ENCODE results near the gene DNAJB7.
"Not testable (repeated sequence)": the region's sequence is repeated elsewhere in the genome, so short reads cannot be mapped to it uniquely, and the experiment has no call there.

DNAJB7 gene

DNA sequence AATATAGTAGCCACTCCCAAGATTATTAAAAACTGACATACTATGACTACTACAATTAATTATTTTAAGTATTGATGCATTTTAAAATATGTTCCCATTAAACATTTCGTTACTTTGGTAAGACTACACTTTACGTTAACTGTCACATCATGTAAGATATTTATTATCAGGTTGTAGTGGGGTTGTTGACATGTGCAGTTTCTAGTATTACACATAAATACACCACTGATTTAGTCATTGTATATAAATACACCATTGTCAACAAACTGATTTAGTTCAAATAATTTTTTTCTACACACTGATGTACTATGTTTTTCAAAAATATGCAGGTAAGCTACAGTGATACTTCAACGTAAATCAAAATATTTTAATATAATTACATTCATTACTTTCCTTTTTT is 17.0 kb downstream of the DNAJB7 start:
- no peak for DNase-seq (ENCODE audit: low spot score)

DNA sequence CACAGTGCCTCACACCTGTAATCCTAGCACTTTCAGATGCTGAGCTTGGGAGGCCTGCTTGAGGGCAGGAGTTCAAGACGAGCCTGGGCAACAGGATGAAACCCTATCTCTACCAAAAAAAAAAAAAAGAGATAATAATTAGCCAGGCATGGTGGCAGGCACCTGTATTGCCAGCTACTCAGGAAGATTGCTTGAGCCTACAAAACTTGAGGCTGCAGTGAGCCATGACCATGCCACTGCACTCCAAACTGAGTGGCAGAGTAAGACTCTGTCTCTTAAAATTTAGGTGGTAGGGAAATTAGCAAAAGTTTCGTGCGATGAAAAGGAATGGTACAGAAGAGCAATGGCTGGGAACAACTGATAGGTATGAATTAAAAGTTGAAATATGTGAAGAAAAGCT is 23.4 kb downstream of the DNAJB7 start:
- no peak for DNase-seq (ENCODE audit: low spot score)

DNA sequence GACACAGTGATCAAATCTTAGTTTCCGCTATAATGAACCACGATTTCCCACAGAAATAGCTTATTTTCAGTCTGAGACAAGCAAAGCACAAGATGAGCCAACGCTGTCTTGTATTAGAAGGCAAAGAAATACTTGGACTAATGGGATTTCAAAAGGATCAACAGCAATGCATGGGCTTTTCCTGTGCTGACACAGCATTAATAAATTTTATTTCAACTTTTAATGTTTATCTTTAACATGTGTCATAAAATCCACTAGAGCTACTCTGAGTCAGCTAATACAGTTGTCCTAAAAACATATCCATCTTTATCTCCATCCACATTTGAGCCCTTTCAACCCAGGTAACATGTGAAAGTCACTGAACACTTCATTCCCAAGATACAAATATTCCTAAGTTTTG is 27.3 kb downstream of the DNAJB7 start:
- no peak for DNase-seq (ENCODE audit: low spot score)

DNA sequence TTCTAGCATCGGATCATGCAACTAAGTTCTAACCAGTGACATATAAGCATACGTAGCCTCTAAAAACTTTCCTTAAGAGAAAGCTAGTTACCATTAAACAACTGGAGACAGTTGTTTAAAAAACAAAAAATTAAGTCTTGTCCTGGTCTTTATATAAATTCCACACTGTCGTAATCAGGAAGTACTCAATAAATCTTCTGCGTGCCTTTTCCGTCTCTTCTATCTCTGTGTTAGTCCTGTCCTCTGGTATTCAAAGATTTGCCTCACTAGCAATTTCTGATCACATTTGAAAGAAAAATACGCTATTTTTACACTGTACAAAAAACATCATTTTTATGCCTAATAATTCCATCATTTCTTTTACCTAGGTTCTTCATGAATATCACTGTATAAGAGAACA is 32.8 kb downstream of the DNAJB7 start:
- no peak for DNase-seq (ENCODE audit: low spot score)

DNA sequence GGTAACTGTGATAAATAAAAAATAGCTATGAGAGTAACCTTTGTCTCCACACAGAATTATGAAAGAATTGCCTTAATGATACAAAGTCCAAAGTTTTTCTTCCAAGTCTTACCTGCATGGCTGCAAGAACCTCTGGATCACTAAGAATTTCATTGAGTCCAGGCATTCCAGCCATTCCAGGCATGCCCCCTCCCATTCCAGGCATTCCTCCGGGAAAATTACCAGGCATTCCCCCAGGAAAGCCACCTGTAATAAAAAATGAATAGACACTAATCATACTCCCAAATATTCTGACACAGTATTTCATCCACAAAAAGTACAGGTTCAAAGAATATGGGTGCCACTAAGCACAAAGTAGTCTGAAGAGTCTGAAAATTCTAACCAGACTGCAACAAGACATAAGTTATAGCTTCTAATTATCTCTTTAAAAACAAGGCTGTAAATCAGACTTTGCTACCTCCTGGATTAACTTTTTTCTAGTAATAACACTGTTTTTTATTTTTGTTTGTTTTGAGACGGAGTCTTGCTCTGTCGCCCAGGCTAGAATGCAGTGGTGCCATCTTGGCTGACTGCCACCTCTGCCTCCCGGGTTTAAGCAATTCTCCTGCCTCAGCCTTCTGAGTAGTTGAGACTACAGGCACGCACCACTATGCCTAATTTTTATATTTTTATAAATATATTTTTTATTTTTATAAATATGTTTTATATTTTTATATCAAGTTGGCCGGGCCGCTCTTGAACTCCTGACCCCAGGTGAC is 34.8 kb downstream of the DNAJB7 start:
- DNase-seq (ENCODE audit: low spot score) = no peak

DNA sequence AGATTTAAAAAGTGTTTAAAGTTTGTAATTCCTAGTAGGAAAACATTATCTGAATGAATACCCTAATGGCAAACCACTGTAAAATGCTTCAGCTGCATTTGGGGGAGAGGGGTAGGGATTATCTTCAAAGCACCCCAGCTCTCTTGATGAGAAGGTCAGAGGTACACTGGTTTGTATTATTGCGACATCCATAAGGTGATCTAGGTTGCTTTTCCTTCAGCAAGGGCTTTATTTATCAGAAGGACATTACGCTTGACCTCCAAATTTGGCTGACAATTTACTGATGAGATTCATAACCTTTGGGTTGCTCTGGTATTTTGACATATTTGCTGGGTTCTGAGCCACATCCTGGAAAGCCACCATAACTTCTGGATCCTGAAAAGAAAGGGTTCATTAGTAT is 35.6 kb downstream of the DNAJB7 start:
- not testable (repeated sequence) for DNase-seq (ENCODE audit: low spot score)

DNA sequence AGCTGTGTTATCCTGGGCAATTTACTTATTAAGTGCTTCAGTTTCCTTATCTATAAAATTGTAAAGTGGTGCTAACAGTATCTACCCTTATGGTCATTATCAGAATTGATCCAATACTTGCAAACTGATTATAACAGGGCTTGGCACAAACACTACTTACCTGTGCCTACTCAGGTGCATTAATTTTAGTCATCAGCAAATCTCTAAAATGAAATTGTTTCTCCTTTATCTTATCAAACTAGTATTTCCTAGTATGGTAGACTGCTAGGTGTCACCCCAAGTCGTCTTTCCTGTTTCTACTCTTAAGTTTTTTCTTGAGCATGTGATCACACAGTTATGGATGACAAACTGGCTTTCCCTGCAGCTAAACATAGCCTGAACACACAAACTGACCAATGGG is 38.5 kb downstream of the DNAJB7 start:
- DNase-seq (ENCODE audit: low spot score) = no peak

DNA sequence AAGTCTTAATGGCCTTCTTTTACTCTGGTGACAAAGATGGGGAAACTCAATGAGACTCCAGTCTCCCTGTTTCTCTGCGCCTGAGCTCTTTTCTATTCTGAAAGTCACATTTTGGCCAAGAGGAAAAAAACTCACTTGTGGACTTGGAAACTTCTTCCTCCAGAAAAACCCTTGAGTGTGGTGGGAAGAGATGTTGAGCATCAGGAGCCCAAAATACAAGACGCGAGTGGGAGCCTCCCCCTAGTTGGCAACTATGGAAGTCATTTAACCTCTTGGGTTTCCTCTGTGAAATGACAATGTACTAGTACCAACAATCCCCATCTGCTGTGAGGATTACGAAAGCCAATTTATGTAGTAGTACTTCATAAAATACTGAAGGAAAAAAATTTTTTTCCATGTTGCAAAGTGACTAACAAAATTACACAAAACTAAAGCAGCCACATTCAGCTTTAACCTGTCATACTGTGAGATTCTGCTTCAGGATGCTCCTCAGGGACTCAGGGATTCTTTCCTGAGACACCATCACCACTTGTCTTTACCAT is 42.2 kb downstream of the DNAJB7 start:
- peak; percentile 34 for DNase-seq (ENCODE audit: low spot score)

DNA sequence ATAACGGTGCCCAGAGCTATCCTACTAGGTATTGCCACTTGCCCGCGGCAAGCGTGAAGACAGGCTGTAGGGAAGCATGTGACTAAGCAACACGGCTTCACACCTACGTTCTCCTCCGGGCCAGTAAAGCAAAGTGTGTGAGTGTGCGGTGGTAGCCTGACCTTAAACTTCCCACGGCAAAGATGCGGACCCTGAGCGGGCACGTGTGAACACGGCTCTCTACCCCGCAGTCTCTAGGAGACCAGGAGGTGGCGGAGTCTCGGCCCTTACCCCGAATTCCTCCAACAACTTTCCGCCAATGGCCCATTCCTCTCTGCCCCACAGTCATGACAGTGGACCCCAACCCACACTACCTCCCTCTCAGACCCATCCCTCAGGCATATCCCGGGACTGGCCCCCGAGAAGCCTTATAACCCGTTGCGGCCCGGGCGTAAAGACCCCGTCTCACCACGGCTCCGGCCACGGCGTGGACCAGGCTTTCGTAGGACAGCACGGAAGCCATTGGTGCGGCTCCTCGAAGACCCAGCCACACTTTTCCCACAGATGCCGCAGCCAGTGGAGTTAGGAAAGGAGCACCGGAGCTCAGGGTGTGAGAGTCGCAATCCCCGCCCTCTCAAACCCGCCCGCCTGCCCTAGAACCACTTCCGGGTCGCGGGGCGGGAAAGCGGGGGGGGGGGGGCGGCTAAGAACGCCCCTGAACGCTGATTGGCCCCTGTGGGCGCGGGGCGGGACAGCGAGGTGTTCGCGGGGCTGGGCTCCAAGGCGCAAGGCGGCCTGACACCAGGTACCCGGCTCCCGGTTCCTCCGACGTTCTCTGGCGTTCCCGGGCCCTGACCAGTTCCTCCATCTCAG is 42.9 kb downstream of the DNAJB7 start, which contains the start of gene SLC25A17:
Gene SLC25A17 (minus strand): TSS at position 600 of the 852 bp plus-strand sequence. CDS start 98 bp downstream, at position 502.
- peak; percentile 98 for DNase-seq (ENCODE audit: low spot score)

DNA sequence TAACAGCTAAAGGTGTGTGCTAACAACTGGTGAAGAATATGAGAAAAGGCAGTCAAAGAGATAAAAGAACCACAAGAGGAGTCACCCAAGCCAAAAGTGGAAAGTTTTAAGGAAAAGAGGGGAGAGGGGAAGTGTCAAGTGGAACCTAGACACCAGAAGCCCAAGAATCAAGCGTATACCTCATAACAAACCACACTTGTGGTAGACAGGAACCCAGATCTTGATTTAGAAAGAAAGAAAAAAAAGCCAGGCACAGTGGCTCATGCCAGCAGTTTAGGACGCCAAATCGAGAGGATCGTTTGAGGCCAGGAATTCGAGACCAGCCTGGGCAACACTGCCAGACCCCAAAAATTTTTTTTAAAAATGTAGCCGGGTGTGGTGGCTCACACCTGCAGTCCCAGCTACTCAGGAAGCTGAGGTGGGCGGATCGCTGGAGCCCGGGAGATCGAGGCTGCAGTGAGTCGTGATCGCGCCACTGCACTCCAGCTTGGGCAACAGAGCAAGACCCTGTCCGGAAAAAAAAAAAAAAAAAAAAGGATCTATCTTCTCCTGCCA is 43.6 kb downstream of the DNAJB7 start:
- no peak for DNase-seq (ENCODE audit: low spot score)

DNA sequence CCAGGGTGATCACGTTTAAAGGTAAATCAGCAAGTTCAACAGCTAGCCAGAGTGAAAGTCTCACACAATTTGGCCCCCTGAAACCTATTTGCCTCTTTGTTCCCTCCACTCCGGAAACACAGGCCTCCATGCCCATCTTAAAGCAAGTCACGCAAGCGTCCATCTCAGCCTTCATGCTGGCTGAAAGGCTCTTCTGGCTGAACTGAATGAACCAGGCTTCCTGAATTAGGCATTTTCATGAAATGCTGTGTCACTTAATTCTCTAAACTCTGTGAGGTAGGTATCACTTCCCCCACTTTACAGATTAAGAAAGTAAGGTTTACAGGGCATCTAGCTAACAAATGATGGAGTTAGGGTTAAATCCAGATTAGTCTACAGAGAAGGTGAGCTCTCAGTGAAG is 44.2 kb downstream of the DNAJB7 start:
- no peak for DNase-seq (ENCODE audit: low spot score)

DNA sequence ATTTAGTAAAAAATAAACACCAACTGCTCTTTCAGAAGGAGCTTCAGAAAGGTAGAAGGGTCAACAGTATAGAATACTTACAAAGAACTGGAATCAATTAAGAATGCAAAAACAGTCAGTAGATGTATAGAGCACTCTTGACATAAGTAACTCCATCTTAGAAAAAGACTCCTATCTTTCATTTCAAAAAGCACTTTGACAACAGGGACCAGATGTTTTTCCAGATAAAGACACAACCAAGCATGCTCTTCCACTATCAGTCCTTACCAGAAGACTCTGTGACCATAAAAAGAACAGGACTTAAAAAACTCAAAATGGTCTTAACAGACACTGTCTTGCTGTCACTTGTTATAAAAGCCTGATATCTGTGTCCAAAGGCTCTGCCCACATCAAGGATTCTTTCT is 48.0 kb downstream of the DNAJB7 start:
- no peak for DNase-seq (ENCODE audit: low spot score)

All from AG20443 (cell line).